CD14-positive monocyte (primary cell): ENCODE data around the gene ST13. TPM values are rescaled to one million over a fixed set of nuclear protein-coding genes. Genes with fewer than 3 reads are reported as not detected.

Source experiments
- DNase-seq, 3 donors: peaks; one replicate each; pipeline ENCODE4 v3.0.0-alpha.2; 2011 to 2022
- H2AFZ ChIP-seq: 2 replicates; pipeline ENCODE4 v1.6.0; 2012; ENCODE audit warnings: mild to moderate bottlenecking, low read depth, low read length, inconsistent platforms; ENCODE audit not compliant: insufficient read depth, poor library complexity, severe bottlenecking
- H3K27ac ChIP-seq, 2 donors: 1 replicate in 1 of 2; 2 replicates in 1 of 2; pipeline ENCODE4 v1.5.1; 2012 to 2013; ENCODE audit warnings: low read length in 2 of 2, control low read depth in 1 of 2, inconsistent platforms in 1 of 2, low read depth in 1 of 2, mild to moderate bottlenecking in 1 of 2
- H3K27me3 ChIP-seq, 2 donors: one replicate each; pipeline versions ENCODE4 v1.6.0 to v1.6.1; 2011 to 2013; ENCODE audit warnings: low read length in 2 of 2; ENCODE audit not compliant: control insufficient read depth in 2 of 2, insufficient read depth in 2 of 2
- H3K36me3 ChIP-seq, 2 donors: replicated peaks in 1 of 2; 1 replicate in 1 of 2; 2 replicates in 1 of 2; pipeline versions ENCODE4 v1.5.1 to v1.6.1; 2012 to 2013; ENCODE audit warnings: low read length in 2 of 2, control low read depth in 1 of 2, inconsistent platforms in 1 of 2, mild to moderate bottlenecking in 1 of 2; ENCODE audit not compliant: insufficient read depth in 2 of 2, control insufficient read depth in 1 of 2
- H3K4me1 ChIP-seq, 2 donors: 1 replicate in 1 of 2; 2 replicates in 1 of 2; pipeline versions ENCODE4 v1.5.1 to v1.6.1; 2012 to 2013; ENCODE audit warnings: low read length in 2 of 2, control low read depth in 1 of 2, inconsistent platforms in 1 of 2, mild to moderate bottlenecking in 1 of 2, moderate library complexity in 1 of 2; ENCODE audit not compliant: insufficient read depth in 2 of 2, control insufficient read depth in 1 of 2
- H3K4me2 ChIP-seq: replicated peaks from 2 replicates; pipeline ENCODE3; 2012; ENCODE audit warnings: low read length, moderate library complexity, mild to moderate bottlenecking; ENCODE audit not compliant: poor library complexity, severe bottlenecking; ENCODE audit errors: extremely low read depth
- H3K4me3 ChIP-seq, 3 experiments: fragments of 200-600 bp in 1 of 3; sonication (generic) in 1 of 3; replicated peaks in 1 of 3; 1 replicate in 2 of 3; 2 replicates in 1 of 3; pipeline ENCODE4 v1.5.1; 2011 to 2013; ENCODE audit warnings: low read length in 3 of 3, mild to moderate bottlenecking in 3 of 3, control low read depth in 2 of 3, low read depth in 2 of 3, inconsistent platforms in 1 of 3, moderate library complexity in 1 of 3
- H3K79me2 ChIP-seq: 2 replicates; pipeline ENCODE4 v1.6.0; 2012; ENCODE audit warnings: mild to moderate bottlenecking, control low read depth, inconsistent platforms, low read length, moderate library complexity; ENCODE audit not compliant: insufficient read depth
- H3K9ac ChIP-seq: 2 replicates; pipeline ENCODE4 v1.6.0; 2017; ENCODE audit warnings: low read length, mild to moderate bottlenecking; ENCODE audit not compliant: insufficient read depth, poor library complexity, severe bottlenecking
- H3K9me3 ChIP-seq, 2 donors: replicated peaks in 1 of 2; 1 replicate in 1 of 2; 2 replicates in 1 of 2; pipeline versions ENCODE4 v1.5.1 to v1.6.1; 2012 to 2013; ENCODE audit warnings: low read length in 2 of 2, control low read depth in 1 of 2; ENCODE audit not compliant: control insufficient read depth in 1 of 2, insufficient read depth in 1 of 2
- H4K20me1 ChIP-seq: 2 replicates; pipeline ENCODE4 v1.6.0; 2012; ENCODE audit warnings: mild to moderate bottlenecking, low read length, control low read depth, moderate library complexity; ENCODE audit not compliant: insufficient read depth
- H3K27ac Mint-ChIP-seq, 7 donors: one replicate each; pipeline ENCODE4 v1.8.0; 2020; ENCODE audit warnings: mild to moderate bottlenecking in 7 of 7, mixed read lengths in 7 of 7, moderate library complexity in 6 of 7, inconsistent platforms in 2 of 7
- H3K27me3 Mint-ChIP-seq, 3 donors: one replicate each; pipeline ENCODE4 v1.8.0; 2021 to 2022; ENCODE audit warnings: low read depth in 3 of 3, mild to moderate bottlenecking in 3 of 3, mixed read lengths in 3 of 3, moderate library complexity in 3 of 3, inconsistent platforms in 1 of 3
- H3K36me3 Mint-ChIP-seq, 2 donors: one replicate each; pipeline ENCODE4 v1.8.0; 2020; ENCODE audit warnings: mixed read lengths in 2 of 2, inconsistent platforms in 1 of 2, mild to moderate bottlenecking in 1 of 2
- H3K4me1 Mint-ChIP-seq: one replicate; pipeline ENCODE4 v1.8.0; 2020; ENCODE audit warnings: mild to moderate bottlenecking, mixed read lengths
- H3K4me3 Mint-ChIP-seq, 2 donors: one replicate each; pipeline ENCODE4 v1.8.0; 2020; ENCODE audit warnings: mild to moderate bottlenecking in 2 of 2, mixed read lengths in 2 of 2, moderate library complexity in 1 of 2
- H3K9me3 Mint-ChIP-seq, 7 donors: one replicate each; pipeline ENCODE4 v1.8.0; 2020 to 2022; ENCODE audit warnings: mixed read lengths in 7 of 7, mild to moderate bottlenecking in 6 of 7, moderate library complexity in 6 of 7, inconsistent platforms in 2 of 7
- WGBS: methylation state at CpG from one replicate; pipeline ENCODE4 v1.1.5; 2013; ENCODE audit warnings: missing lambda C conversion rate; ENCODE audit not compliant: insufficient coverage; 5-methylcytosine and 5-hydroxymethylcytosine counted together
- intact Hi-C, 2 donors: fragments of 100-400 bp; cut with micrococcal nuclease; formaldehyde crosslinking; loops; one replicate each; pipeline versions ENCODE4 v1.15.0 to v1.15.1; 2023
- polyA plus RNA-seq, 3 donors: library from polyadenylated mRNA; depleted of rRNA in 1 of 3; unstranded in 2 of 3; stranded (reverse) in 1 of 3; fragments of 300-500 nt in 2 of 3; fragments of >200 nt in 1 of 3; fragmentation: Illumina TruSeq in 2 of 3; gene quantifications; 1 replicate in 2 of 3; 2 replicates in 1 of 3; pipeline ENCODE4 v1.2.3, GENCODE V29; 2012 to 2021
- TF ChIP-seq, protein P1 (sequence below): fragments of 200-600 bp; IDR thresholded peaks from one replicate; pipeline ENCODE4 v1.8.0; 2022; ENCODE audit warnings: antibody characterized with exemption, mild to moderate bottlenecking

Gene ST13
- polyA plus RNA-seq, 3 donors = 56.1 to 81.3 (median 67.2) TPM

DNA sequence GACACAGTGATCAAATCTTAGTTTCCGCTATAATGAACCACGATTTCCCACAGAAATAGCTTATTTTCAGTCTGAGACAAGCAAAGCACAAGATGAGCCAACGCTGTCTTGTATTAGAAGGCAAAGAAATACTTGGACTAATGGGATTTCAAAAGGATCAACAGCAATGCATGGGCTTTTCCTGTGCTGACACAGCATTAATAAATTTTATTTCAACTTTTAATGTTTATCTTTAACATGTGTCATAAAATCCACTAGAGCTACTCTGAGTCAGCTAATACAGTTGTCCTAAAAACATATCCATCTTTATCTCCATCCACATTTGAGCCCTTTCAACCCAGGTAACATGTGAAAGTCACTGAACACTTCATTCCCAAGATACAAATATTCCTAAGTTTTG lies 21.8 kb downstream of the ST13 start:
- Mint-ChIP-seq H3K4me3 (no peak overlapping the region), H3K27me3 (no peaks in the 10 kb centered on the region), H3K4me1 (no peaks in the 10 kb centered on the region), H3K27ac (no peak overlapping the region), H3K36me3 (peaks cover 68 to 89% of the 10 kb centered on the region in 2 donors), H3K9me3 (no peaks in the 10 kb centered on the region)
- no peaks in the 10 kb centered on the region for H3K27me3 ChIP-seq
- H3K4me2 ChIP-seq = no peak overlapping the region
- intact Hi-C loops = no loop called here
- no peak overlapping the region for H3K9ac ChIP-seq
- 100% methylated on average over 2 of the region's 3 CpGs for WGBS
- H3K9me3 ChIP-seq = no peaks in the 10 kb centered on the region
- H3K4me3 ChIP-seq = no peak overlapping the region
- no peaks in the 10 kb centered on the region for H3K4me1 ChIP-seq
- no peaks in the 10 kb centered on the region for H4K20me1 ChIP-seq
- TF ChIP-seq, protein P1, sequence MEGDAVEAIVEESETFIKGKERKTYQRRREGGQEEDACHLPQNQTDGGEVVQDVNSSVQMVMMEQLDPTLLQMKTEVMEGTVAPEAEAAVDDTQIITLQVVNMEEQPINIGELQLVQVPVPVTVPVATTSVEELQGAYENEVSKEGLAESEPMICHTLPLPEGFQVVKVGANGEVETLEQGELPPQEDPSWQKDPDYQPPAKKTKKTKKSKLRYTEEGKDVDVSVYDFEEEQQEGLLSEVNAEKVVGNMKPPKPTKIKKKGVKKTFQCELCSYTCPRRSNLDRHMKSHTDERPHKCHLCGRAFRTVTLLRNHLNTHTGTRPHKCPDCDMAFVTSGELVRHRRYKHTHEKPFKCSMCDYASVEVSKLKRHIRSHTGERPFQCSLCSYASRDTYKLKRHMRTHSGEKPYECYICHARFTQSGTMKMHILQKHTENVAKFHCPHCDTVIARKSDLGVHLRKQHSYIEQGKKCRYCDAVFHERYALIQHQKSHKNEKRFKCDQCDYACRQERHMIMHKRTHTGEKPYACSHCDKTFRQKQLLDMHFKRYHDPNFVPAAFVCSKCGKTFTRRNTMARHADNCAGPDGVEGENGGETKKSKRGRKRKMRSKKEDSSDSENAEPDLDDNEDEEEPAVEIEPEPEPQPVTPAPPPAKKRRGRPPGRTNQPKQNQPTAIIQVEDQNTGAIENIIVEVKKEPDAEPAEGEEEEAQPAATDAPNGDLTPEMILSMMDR = no peak
- H3K27ac ChIP-seq = no peak overlapping the region
- H2AFZ ChIP-seq = no peak overlapping the region
- DNase-seq = no peak
- peaks cover 7% of the 10 kb centered on the region for H3K79me2 ChIP-seq
- peaks cover 89 to 97% of the 10 kb centered on the region in 2 donors for H3K36me3 ChIP-seq

DNA sequence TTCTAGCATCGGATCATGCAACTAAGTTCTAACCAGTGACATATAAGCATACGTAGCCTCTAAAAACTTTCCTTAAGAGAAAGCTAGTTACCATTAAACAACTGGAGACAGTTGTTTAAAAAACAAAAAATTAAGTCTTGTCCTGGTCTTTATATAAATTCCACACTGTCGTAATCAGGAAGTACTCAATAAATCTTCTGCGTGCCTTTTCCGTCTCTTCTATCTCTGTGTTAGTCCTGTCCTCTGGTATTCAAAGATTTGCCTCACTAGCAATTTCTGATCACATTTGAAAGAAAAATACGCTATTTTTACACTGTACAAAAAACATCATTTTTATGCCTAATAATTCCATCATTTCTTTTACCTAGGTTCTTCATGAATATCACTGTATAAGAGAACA lies 27.3 kb downstream of the ST13 start:
- no peak overlapping the region for H3K27ac Mint-ChIP-seq
- Histone ChIP-seq H3K4me1 (no peaks in the 10 kb centered on the region), H3K4me3 (no peak overlapping the region), H3K27ac (no peak overlapping the region), H3K9ac (no peak overlapping the region), H3K36me3 (peaks cover 74 to 97% of the 10 kb centered on the region in 2 donors), H2AFZ (no peak overlapping the region), H3K27me3 (no peaks in the 10 kb centered on the region), H3K4me2 (no peak overlapping the region), H4K20me1 (no peaks in the 10 kb centered on the region), H3K79me2 (no peaks in the 10 kb centered on the region), H3K9me3 (no peaks in the 10 kb centered on the region)
- no peak overlapping the region for H3K4me3 Mint-ChIP-seq
- no peaks in the 10 kb centered on the region for H3K4me1 Mint-ChIP-seq
- TF ChIP-seq, protein P1 = no peak
- DNase-seq = no peak
- H3K27me3 Mint-ChIP-seq = no peaks in the 10 kb centered on the region
- H3K36me3 Mint-ChIP-seq = peaks cover 63 to 84% of the 10 kb centered on the region in 2 donors
- intact Hi-C loops = no loop called here
- 53% methylated on average over 3 of the region's 6 CpGs for WGBS
- H3K9me3 Mint-ChIP-seq = no peaks in the 10 kb centered on the region
